Kidney (tissue), 14 donors: Measurements from ENCODE around the gene APC2. TPM values are rescaled to one million over a fixed set of nuclear protein-coding genes. Genes with fewer than 3 reads are reported as not detected.

Experiments used
- DNase-seq, 5 donors: peaks; one replicate each; pipeline ENCODE4 v3.0.0-alpha.2; 2013 to 2020
- FAIRE-seq: peaks from 2 replicates; lab custom pipeline; 2012; peaks lifted over from hg19 to GRCh38; lab: Jason Lieb, UNC
- H3K27ac ChIP-seq, 2 donors: one replicate each; pipeline ENCODE4 v1.7.0; 2013; ENCODE audit warnings: low read depth in 2 of 2, low read length in 2 of 2, inconsistent platforms in 1 of 2
- H3K27me3 ChIP-seq: one replicate; pipeline ENCODE4 v1.7.1; 2013; ENCODE audit warnings: low read length, inconsistent platforms; ENCODE audit not compliant: control insufficient read depth, insufficient read depth
- H3K36me3 ChIP-seq, 3 donors: one replicate each; pipeline versions ENCODE4 v1.7.0 to v1.7.1; 2013; ENCODE audit warnings: low read length in 3 of 3, control low read depth in 1 of 3, inconsistent platforms in 1 of 3; ENCODE audit not compliant: insufficient read depth in 3 of 3, control insufficient read depth in 2 of 3
- H3K4me1 ChIP-seq, 3 donors: one replicate each; pipeline versions ENCODE4 v1.7.0 to v1.7.1; 2013; ENCODE audit warnings: low read length in 3 of 3, inconsistent platforms in 1 of 3, low read depth in 1 of 3; ENCODE audit not compliant: control insufficient read depth in 2 of 3, insufficient read depth in 2 of 3
- H3K4me3 ChIP-seq, 3 donors: one replicate each; pipeline versions ENCODE4 v1.7.0 to v1.8.1; 2013; ENCODE audit warnings: low read length in 3 of 3, control low read depth in 1 of 3, inconsistent platforms in 1 of 3
- H3K9ac ChIP-seq, 3 donors: one replicate each; pipeline versions ENCODE4 v1.7.0 to v1.7.1; 2013; ENCODE audit warnings: low read length in 3 of 3, control low read depth in 1 of 3, inconsistent platforms in 1 of 3
- H3K9me3 ChIP-seq, 3 donors: one replicate each; pipeline versions ENCODE4 v1.7.0 to v1.7.1; 2013; ENCODE audit warnings: low read length in 3 of 3, control low read depth in 1 of 3, inconsistent platforms in 1 of 3; ENCODE audit not compliant: control insufficient read depth in 2 of 3, insufficient read depth in 1 of 3
- intact Hi-C: fragments of 100-400 bp; cut with DNase I; formaldehyde crosslinking; loops from one replicate; pipeline ENCODE4 v1.11.1; 2022
- polyA plus RNA-seq: library from polyadenylated mRNA; stranded (reverse); fragments of 350-450 nt; fragmentation: Illumina TruSeq; extraction: RNeasy Lipid Tissue Mini Kit (QIAGEN cat#74804); gene quantifications from one replicate; pipeline ENCODE4 v1.2.3, GENCODE V29; 2014; ENCODE audit warnings: low read depth, low replicate concordance; ENCODE audit not compliant: insufficient read depth
- total RNA-seq: library from RNA; stranded (reverse); fragmentation: NEBNext Ultra II Directional; extraction: Animal tissue kit (Norgen Biotek cat#: 25700); gene quantifications from one replicate; pipeline ENCODE4 v1.2.1, GENCODE V29; 2021
- TF ChIP-seq, protein P1 (sequence below): IDR thresholded peaks from 3 replicates; pipeline ENCODE4 v1.5.1; 2012; ENCODE audit warnings: mild to moderate bottlenecking, moderate library complexity, borderline replicate concordance; ENCODE audit not compliant: insufficient read depth; ENCODE audit errors: extremely low read depth
- donor health status: control.
- donor health status: control.
- donor health status: control.
- donor health status: control.
- donor health status: control.
- donor health status: DM: yes; HTN: yes; CAD: no.
- donor health status: Normal renal cell carcinoma (clear cell type).

APC2 gene
- total and polyA plus RNA-seq, 2 donors from 2014 or later, result 0.25 TPM; not detected in 1

DNA sequence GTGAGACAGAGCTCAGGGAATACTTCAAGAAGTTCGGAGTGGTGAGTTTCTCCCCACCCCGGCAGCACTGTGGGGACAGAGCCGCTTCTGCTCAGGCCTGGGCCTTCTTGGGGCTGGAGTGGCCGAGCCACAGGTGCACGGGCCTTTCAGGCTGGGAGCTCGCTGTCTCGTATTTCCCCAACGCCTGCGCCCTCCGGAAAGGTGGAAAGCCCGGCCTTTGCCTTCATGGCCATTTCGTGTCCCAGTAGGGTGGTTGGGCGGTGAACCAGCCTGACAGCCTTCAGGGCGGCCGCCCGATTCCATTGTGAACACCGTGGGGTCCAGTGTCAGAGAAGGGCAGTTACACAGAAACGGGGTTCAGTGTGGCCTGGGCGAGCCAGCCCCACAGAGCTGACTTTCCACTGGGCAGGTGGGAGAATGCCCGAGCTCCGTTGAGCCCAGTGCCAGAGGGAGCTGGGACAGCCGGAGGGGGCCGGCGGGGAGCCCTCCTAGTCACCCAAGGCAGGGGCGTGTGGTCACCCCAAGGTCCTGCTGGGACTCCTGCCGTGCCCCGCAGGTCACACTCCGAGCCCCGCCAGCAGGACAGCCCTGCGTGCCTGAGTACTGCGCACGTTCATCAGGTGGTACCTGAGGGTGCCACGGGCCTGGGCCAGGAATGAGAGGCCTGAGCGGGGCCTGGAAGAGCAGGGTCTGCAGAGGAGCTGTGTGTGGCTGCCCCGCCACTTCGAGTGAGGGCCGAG is 28.5 kb upstream of the APC2 start:
- TF ChIP-seq, protein P1, sequence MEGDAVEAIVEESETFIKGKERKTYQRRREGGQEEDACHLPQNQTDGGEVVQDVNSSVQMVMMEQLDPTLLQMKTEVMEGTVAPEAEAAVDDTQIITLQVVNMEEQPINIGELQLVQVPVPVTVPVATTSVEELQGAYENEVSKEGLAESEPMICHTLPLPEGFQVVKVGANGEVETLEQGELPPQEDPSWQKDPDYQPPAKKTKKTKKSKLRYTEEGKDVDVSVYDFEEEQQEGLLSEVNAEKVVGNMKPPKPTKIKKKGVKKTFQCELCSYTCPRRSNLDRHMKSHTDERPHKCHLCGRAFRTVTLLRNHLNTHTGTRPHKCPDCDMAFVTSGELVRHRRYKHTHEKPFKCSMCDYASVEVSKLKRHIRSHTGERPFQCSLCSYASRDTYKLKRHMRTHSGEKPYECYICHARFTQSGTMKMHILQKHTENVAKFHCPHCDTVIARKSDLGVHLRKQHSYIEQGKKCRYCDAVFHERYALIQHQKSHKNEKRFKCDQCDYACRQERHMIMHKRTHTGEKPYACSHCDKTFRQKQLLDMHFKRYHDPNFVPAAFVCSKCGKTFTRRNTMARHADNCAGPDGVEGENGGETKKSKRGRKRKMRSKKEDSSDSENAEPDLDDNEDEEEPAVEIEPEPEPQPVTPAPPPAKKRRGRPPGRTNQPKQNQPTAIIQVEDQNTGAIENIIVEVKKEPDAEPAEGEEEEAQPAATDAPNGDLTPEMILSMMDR, result no peak
- Histone ChIP-seq H3K4me1 (peaks cover 0 to 43% (median 42%) of the 10 kb centered on the region in 3 donors), H3K4me3 (no peak overlapping the region), H3K9me3 (no peaks in the 10 kb centered on the region), H3K9ac (no peak overlapping the region), H3K36me3 (peaks cover 4 to 47% (median 27%) of the 10 kb centered on the region in 3 donors), H3K27me3 (no peaks in the 10 kb centered on the region), H3K27ac (no peak overlapping the region)
- DNase-seq (no peak), FAIRE-seq (no peak)
- intact Hi-C loops, result no loop called here

- Histone ChIP-seq H3K9ac (no peak overlapping the region), H3K4me1 (peaks cover 0 to 38% (median 37%) of the 10 kb centered on the region in 3 donors), H3K27me3 (no peaks in the 10 kb centered on the region), H3K27ac (peak overlapping the region in 1 of 2 donors; percentile 61), H3K4me3 (no peak overlapping the region), H3K36me3 (peaks cover 4 to 49% (median 27%) of the 10 kb centered on the region in 3 donors), H3K9me3 (no peaks in the 10 kb centered on the region)
- DNase-seq (peak in 1 of 5 donors; percentile 80), FAIRE-seq (no peak)
- intact Hi-C loops, result no loop called here
- TF ChIP-seq, protein P1, result no peak
These were observed 28.0 kb upstream of the APC2 start for GRCh38 chr19:1421958-1422305.

DNA sequence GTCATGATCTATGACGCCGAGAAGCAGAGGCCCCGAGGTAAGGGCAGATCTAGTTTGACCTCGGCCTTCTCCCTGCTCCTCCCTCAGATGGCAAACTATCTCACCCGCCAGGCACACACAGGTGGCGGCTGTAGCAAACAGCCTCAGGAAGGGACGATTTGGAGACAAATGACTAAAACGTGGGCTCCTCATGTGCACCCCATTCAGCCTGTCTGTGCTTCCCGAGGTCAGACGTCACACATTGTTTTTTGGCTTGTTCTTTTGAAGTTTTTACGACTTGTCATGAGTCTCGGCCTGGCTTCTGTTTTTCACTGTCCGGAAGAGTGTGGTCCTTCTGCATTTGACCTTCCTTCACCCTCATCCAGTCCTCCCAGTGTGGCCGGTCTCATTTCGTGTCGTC is 27.6 kb upstream of the APC2 start:
- TF ChIP-seq, protein P1, result no peak
- no peaks in the 10 kb centered on the region for H3K9me3 ChIP-seq
- no peak for FAIRE-seq
- peak in 1 of 5 donors; percentile 48 for DNase-seq
- H3K27me3 ChIP-seq, result no peaks in the 10 kb centered on the region
- peak overlapping the region in 1 of 2 donors; percentile 61 for H3K27ac ChIP-seq
- no peak overlapping the region for H3K4me3 ChIP-seq
- H3K36me3 ChIP-seq, result peaks cover 4 to 53% (median 27%) of the 10 kb centered on the region in 3 donors
- intact Hi-C loops, result no loop called here
- no peak overlapping the region for H3K9ac ChIP-seq
- peaks cover 0 to 34% (median 32%) of the 10 kb centered on the region in 3 donors for H3K4me1 ChIP-seq
